GM12891 (cell line): ENCODE results near the gene IQCH.
"Not testable (repeated sequence)": the region's sequence is repeated elsewhere in the genome, so short reads cannot be mapped to it uniquely, and the experiment has no call there.

Experiments used
- POLR2A ChIP-seq: IDR thresholded peaks from 2 replicates; pipeline ENCODE4 v1.6.1; 2011; ENCODE audit warnings: low read depth, low read length, control low read depth
- POU2F2 ChIP-seq: IDR thresholded peaks from 2 replicates; pipeline ENCODE4 v1.6.1; 2011; ENCODE audit warnings: low read depth, mild to moderate bottlenecking, control low read depth, low read length, moderate library complexity

- TF ChIP-seq POLR2A, POU2F2: not testable (repeated sequence)
Measured at GRCh38 chr15:67285625-67286024, 31.0 kb downstream of the IQCH start.
